SK-N-SH (cell line): ENCODE data around the gene MTR. TPM values are rescaled to one million over a fixed set of nuclear protein-coding genes. Genes with fewer than 3 reads are reported as not detected.

Experiments used
- CTCF ChIA-PET: fragments of 300-600, 350-600 bp; formaldehyde crosslinking; extraction: SDS; loops from one replicate; lab custom pipeline; 2021; lab: Yijun Ruan, JAX
- POLR2A ChIA-PET: fragments of 350-600 bp; sonication (Branson Sonifier 250); formaldehyde crosslinking; extraction: SDS; loops from one replicate; lab custom pipeline; 2020; ENCODE audit warnings: antibody characterized with exemption, inconsistent platforms; lab: Yijun Ruan, JAX
- DNase-seq: peaks from one replicate; pipeline ENCODE4 v3.0.0; 2012
- H2AFZ ChIP-seq: fragments of 200-600 bp; sonication (generic); 2 replicates; pipeline ENCODE4 v1.8.1; 2016; ENCODE audit warnings: antibody characterized with exemption, mild to moderate bottlenecking, low read depth
- H3F3A ChIP-seq: fragments of 200-600 bp; sonication (generic); replicated peaks from 2 replicates; pipeline ENCODE3; 2016; ENCODE audit warnings: antibody characterized with exemption, mild to moderate bottlenecking; ENCODE audit not compliant: insufficient read depth
- H3K27ac ChIP-seq, 2 experiments: fragments of 200-500 bp in 1 of 2; fragments of 200-600 bp in 1 of 2; sonication (Bioruptor generic) in 1 of 2; sonication (generic), shearing (Covaris generic) in 1 of 2; 2 replicates each; pipeline versions ENCODE4 v1.5.1 to v1.6.1; 2014 to 2016; ENCODE audit warnings: low read depth in 2 of 2, inconsistent platforms in 1 of 2, low read length in 1 of 2, mild to moderate bottlenecking in 1 of 2, mixed read lengths in 1 of 2
- H3K27me3 ChIP-seq: fragments of 200-600 bp; sonication (generic), shearing (Covaris generic); 2 replicates; pipeline ENCODE4 v1.6.1; 2016; ENCODE audit warnings: mixed run types; ENCODE audit not compliant: insufficient read depth
- H3K36me3 ChIP-seq, 2 experiments: fragments of 200-500 bp in 1 of 2; fragments of 200-600 bp in 1 of 2; sonication (Bioruptor generic) in 1 of 2; sonication (generic) in 1 of 2; replicated peaks in 1 of 2; 2 replicates each; pipeline versions ENCODE3 to v1.5.1; 2014 to 2016; ENCODE audit warnings: low read length in 1 of 2, mild to moderate bottlenecking in 1 of 2; ENCODE audit not compliant: insufficient read depth in 2 of 2, control insufficient read depth in 1 of 2
- H3K4me1 ChIP-seq, 2 experiments: fragments of 200-500 bp in 1 of 2; fragments of 200-600 bp in 1 of 2; sonication (Bioruptor generic) in 1 of 2; sonication (generic), shearing (Covaris generic) in 1 of 2; 2 replicates each; pipeline versions ENCODE4 v1.5.1 to v1.6.1; 2014 to 2016; ENCODE audit warnings: low read depth in 1 of 2, low read length in 1 of 2, mixed run types in 1 of 2; ENCODE audit not compliant: insufficient read depth in 2 of 2, control insufficient read depth in 1 of 2
- H3K4me2 ChIP-seq: fragments of 200-600 bp; sonication (generic), shearing (Covaris generic); 2 replicates; pipeline ENCODE4 v1.6.1; 2017; ENCODE audit warnings: mixed run types
- H3K4me3 ChIP-seq, 2 experiments: fragments of 200-500 bp in 1 of 2; fragments of 200-600 bp in 1 of 2; sonication (Bioruptor generic) in 1 of 2; sonication (generic), shearing (Covaris generic) in 1 of 2; 2 replicates each; pipeline versions ENCODE4 v1.5.1 to v1.8.1; 2014 to 2016; ENCODE audit warnings: low read depth in 2 of 2, inconsistent platforms in 1 of 2, low read length in 1 of 2, mild to moderate bottlenecking in 1 of 2, mixed read lengths in 1 of 2, moderate library complexity in 1 of 2
- H3K79me2 ChIP-seq: fragments of 200-600 bp; sonication (generic); 2 replicates; pipeline ENCODE4 v1.8.1; 2017; ENCODE audit warnings: mild to moderate bottlenecking; ENCODE audit not compliant: insufficient read depth
- H3K9ac ChIP-seq: fragments of 200-600 bp; sonication (generic); 2 replicates; pipeline ENCODE4 v1.6.1; 2017; ENCODE audit warnings: mixed run types
- H3K9me2 ChIP-seq: fragments of 200-600 bp; sonication (generic); 2 replicates; pipeline ENCODE4 v1.6.1; 2017; ENCODE audit warnings: mixed run types
- H3K9me3 ChIP-seq: fragments of 200-600 bp; sonication (generic); 2 replicates; pipeline ENCODE4 v1.6.1; 2017; ENCODE audit warnings: mixed run types, mild to moderate bottlenecking, moderate library complexity
- H4K20me1 ChIP-seq: fragments of 200-600 bp; sonication (generic); 2 replicates; pipeline ENCODE4 v1.6.1; 2017; ENCODE audit warnings: mild to moderate bottlenecking, mixed run types; ENCODE audit not compliant: insufficient read depth
- ELF1 ChIP-seq: IDR thresholded peaks from 2 replicates; pipeline ENCODE4 v1.4.0; 2012
- JUND ChIP-seq: IDR thresholded peaks from 2 replicates; pipeline ENCODE4 v1.4.0; 2012
- NFIC ChIP-seq: IDR thresholded peaks from 2 replicates; pipeline ENCODE4 v1.4.0; 2012; ENCODE audit warnings: borderline replicate concordance
- NRF1 ChIP-seq: IDR thresholded peaks from 2 replicates; pipeline ENCODE4 v1.6.1; 2012; ENCODE audit warnings: low read depth, mild to moderate bottlenecking, low read length
- RXRA ChIP-seq: IDR thresholded peaks from 2 replicates; pipeline ENCODE4 v1.4.0; 2012; ENCODE audit warnings: low read depth, mild to moderate bottlenecking, borderline replicate concordance
- WGBS: methylation state at CpG from one replicate; pipeline ENCODE4 v1.1.6; 2017; ENCODE audit warnings: low lambda C conversion rate; 5-methylcytosine and 5-hydroxymethylcytosine counted together
- polyA plus RNA-seq, 3 experiments: library from polyadenylated mRNA; depleted of rRNA; stranded (reverse); fragments of >200 nt; gene quantifications; 2 replicates each; pipeline ENCODE4 v1.2.3, GENCODE V29; 2012
- TF ChIP-seq, protein P1 (sequence below): IDR thresholded peaks from 2 replicates; pipeline ENCODE4 v1.4.0; 2012; ENCODE audit warnings: low read depth, borderline replicate concordance
- TF ChIP-seq, protein P2 (sequence below): IDR thresholded peaks from 2 replicates; pipeline ENCODE4 v1.4.0; 2012; ENCODE audit warnings: low read depth
- TF ChIP-seq, protein P3 (sequence below): fragments of 200-600 bp; sonication (generic); IDR thresholded peaks from 2 replicates; pipeline ENCODE4 v1.6.1; 2017; ENCODE audit warnings: antibody characterized with exemption, mild to moderate bottlenecking, moderate library complexity
- TF ChIP-seq, protein P4 (sequence below): IDR thresholded peaks from 2 replicates; pipeline ENCODE4; 2012
- TF ChIP-seq, protein P5 (sequence below): fragments of 150-350 bp; IDR thresholded peaks from 2 replicates; pipeline ENCODE4 v1.6.1; 2016; ENCODE audit warnings: mild to moderate bottlenecking, low read depth, low read length

The MTR gene
- polyA plus RNA-seq, 1 of the 3 experiments (the other 2 are of a cell fraction) = 5.4 TPM

DNA sequence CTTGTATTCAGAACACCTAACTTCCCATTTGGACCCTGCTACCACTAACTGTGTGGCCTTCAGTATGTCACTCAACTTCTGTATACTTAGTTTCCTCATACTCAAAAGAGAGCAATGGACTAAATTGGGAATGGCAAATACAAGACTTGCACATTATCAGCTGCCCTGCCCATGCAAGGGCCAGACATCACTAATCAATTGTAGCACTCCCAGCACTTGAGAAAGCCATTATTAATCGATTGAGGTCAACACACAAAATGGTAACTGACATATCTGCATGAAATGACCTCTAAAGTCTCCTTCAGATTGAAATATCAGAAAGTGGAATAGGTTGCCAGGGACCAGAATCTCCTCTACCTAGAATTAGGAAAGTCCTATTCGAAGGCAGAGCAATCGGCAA lies 149.9 kb downstream of the MTR start (continued):
- TF ChIP-seq NFIC = no peak
- TF ChIP-seq, protein P1, sequence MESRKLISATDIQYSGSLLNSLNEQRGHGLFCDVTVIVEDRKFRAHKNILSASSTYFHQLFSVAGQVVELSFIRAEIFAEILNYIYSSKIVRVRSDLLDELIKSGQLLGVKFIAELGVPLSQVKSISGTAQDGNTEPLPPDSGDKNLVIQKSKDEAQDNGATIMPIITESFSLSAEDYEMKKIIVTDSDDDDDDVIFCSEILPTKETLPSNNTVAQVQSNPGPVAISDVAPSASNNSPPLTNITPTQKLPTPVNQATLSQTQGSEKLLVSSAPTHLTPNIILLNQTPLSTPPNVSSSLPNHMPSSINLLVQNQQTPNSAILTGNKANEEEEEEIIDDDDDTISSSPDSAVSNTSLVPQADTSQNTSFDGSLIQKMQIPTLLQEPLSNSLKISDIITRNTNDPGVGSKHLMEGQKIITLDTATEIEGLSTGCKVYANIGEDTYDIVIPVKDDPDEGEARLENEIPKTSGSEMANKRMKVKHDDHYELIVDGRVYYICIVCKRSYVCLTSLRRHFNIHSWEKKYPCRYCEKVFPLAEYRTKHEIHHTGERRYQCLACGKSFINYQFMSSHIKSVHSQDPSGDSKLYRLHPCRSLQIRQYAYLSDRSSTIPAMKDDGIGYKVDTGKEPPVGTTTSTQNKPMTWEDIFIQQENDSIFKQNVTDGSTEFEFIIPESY = no peak
- TF ChIP-seq, all 33 proteins: peak for 0

DNA sequence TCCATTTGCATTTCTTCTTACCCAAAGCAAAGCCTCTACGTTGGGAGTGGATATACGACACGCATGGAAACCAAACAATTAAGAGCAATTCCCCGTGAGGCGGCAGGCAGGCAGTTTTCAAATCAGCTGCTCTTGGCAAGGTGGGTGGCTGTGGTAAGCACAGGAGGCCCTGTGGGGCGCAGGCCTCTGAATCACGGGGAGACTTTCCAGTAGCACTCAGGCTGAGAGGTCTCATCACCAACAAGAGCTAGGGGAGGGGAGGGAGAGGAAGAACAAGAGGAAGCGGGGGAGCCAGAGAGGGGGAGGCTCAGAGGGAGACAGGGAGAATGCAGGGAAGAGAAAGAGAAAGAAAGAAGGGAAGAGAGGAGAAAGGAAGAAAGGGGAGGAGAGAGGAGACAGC lies 152.7 kb downstream of the MTR start:
- CTCF ChIA-PET = interaction anchor here (0.9 kb wide), 1 partner anchor 40 kb away, joined by 3 read pairs; no protein-coding TSS in a partner anchor
- Histone ChIP-seq H3F3A (no peaks in the 10 kb centered on the region), H3K9ac (no peak overlapping the region), H3K9me3 (no peaks in the 10 kb centered on the region), H3K4me2 (no peak overlapping the region), H3K4me3 (no peak overlapping the region), H2AFZ (no peak overlapping the region), H3K9me2 (no peaks in the 10 kb centered on the region), H4K20me1 (no peaks in the 10 kb centered on the region), H3K36me3 (no peaks in the 10 kb centered on the region), H3K27ac (no peak overlapping the region), H3K4me1 (no peaks in the 10 kb centered on the region), H3K79me2 (no peaks in the 10 kb centered on the region), H3K27me3 (no peaks in the 10 kb centered on the region)
- TF ChIP-seq ELF1 (no peak), RXRA (no peak), JUND (no peak), NRF1 (no peak)
- TF ChIP-seq, protein P2, sequence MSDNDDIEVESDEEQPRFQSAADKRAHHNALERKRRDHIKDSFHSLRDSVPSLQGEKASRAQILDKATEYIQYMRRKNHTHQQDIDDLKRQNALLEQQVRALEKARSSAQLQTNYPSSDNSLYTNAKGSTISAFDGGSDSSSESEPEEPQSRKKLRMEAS = no peak
- TF ChIP-seq, protein P3, sequence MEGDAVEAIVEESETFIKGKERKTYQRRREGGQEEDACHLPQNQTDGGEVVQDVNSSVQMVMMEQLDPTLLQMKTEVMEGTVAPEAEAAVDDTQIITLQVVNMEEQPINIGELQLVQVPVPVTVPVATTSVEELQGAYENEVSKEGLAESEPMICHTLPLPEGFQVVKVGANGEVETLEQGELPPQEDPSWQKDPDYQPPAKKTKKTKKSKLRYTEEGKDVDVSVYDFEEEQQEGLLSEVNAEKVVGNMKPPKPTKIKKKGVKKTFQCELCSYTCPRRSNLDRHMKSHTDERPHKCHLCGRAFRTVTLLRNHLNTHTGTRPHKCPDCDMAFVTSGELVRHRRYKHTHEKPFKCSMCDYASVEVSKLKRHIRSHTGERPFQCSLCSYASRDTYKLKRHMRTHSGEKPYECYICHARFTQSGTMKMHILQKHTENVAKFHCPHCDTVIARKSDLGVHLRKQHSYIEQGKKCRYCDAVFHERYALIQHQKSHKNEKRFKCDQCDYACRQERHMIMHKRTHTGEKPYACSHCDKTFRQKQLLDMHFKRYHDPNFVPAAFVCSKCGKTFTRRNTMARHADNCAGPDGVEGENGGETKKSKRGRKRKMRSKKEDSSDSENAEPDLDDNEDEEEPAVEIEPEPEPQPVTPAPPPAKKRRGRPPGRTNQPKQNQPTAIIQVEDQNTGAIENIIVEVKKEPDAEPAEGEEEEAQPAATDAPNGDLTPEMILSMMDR = no peak
- TF ChIP-seq, protein P4, sequence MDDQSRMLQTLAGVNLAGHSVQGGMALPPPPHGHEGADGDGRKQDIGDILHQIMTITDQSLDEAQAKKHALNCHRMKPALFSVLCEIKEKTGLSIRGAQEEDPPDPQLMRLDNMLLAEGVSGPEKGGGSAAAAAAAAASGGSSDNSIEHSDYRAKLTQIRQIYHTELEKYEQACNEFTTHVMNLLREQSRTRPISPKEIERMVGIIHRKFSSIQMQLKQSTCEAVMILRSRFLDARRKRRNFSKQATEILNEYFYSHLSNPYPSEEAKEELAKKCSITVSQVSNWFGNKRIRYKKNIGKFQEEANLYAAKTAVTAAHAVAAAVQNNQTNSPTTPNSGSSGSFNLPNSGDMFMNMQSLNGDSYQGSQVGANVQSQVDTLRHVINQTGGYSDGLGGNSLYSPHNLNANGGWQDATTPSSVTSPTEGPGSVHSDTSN = no peak
- TF ChIP-seq, protein P5, sequence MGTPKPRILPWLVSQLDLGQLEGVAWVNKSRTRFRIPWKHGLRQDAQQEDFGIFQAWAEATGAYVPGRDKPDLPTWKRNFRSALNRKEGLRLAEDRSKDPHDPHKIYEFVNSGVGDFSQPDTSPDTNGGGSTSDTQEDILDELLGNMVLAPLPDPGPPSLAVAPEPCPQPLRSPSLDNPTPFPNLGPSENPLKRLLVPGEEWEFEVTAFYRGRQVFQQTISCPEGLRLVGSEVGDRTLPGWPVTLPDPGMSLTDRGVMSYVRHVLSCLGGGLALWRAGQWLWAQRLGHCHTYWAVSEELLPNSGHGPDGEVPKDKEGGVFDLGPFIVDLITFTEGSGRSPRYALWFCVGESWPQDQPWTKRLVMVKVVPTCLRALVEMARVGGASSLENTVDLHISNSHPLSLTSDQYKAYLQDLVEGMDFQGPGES = no peak
- POLR2A ChIA-PET = no interaction called here
- 28% methylated on average over 8 of the region's 8 CpGs for WGBS
- no peak for DNase-seq
